ENCODE measurements around the gene TRPV4.

- TF ChIP-seq CTCF (conservative IDR thresholded peaks at IDR 0.05; ENCODE audit: low read length) (no peak), EZH2phosphoT487 (IDR thresholded peaks at IDR 0.05; ENCODE audit: borderline replicate concordance, low read depth, low read length) (no peak)
These were observed 51.4 kb downstream of the TRPV4 start for GRCh38 chr12:109781668-109782325.

All from OCI-LY7 (cell line).